G401 (cell line): ENCODE results near the gene CNTN1. TPM values are rescaled to one million over a fixed set of nuclear protein-coding genes. Genes with fewer than 3 reads are reported as not detected.

Source experiments
- DNase-seq: peaks from one replicate; pipeline ENCODE4 v3.0.0-alpha.2; 2015; ENCODE audit warnings: low spot score
- in situ Hi-C: cut with HindIII; loops from 2 replicates; pipeline ENCODE4 v1.10.0; 2016; ENCODE audit warnings: low sequenced_read_pairs, mixed read lengths
- total RNA-seq: library from RNA; depleted of rRNA; stranded (reverse); fragments of >200 nt; shearing (Covaris generic); gene quantifications from 2 replicates; pipeline ENCODE4 v1.2.3, GENCODE V29; 2014

Gene CNTN1
- total RNA-seq, 1 experiment from 2014 or later: not detected

DNA sequence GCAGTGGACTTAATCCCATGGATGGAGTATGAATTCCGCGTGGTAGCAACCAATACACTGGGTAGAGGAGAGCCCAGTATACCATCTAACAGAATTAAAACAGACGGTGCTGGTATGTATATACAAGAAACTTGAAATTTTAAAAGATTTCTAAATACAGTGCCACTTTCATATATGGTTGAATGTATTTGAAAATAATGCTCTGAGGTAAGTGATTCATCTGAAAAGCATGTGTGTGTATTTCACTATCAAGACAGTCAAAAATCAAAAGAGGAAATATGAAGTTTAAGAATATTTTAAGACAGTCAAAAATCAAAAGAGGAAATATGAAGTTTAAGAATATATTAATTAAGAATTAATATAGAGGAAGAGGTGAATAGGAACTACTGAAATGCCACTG lies 300.9 kb downstream of the CNTN1 start:
- in situ Hi-C loops: no loop called here
- no peak for DNase-seq

- no peak for DNase-seq
- in situ Hi-C loops: no loop called here
Observed at GRCh38 chr12:40996091-40996490, 303.9 kb downstream of the CNTN1 start.

DNA sequence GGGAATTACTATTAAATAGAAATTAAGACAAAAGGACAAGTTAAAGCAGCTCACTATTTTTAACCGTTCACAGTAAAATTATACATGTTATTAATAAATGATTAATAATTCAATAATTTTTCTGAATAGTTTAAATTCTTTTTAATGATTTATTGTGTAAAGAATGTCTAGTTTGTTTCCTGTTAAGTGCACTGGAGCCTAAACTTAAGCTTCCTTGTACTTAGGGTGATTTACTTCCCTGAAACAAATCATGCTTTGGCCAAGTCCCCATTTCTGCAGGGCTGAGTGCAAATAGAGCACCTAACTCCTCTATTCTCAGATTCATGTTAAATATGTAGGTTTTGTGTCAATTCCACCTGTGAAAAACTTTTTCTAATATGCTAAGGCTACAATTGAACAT lies 307.0 kb downstream of the CNTN1 start:
- in situ Hi-C loops: no loop called here
- no peak for DNase-seq

GRCh38 chr12:41008472-41008871 lies 316.2 kb downstream of the CNTN1 start:
- in situ Hi-C loops: no loop called here
- DNase-seq: no peak

DNA sequence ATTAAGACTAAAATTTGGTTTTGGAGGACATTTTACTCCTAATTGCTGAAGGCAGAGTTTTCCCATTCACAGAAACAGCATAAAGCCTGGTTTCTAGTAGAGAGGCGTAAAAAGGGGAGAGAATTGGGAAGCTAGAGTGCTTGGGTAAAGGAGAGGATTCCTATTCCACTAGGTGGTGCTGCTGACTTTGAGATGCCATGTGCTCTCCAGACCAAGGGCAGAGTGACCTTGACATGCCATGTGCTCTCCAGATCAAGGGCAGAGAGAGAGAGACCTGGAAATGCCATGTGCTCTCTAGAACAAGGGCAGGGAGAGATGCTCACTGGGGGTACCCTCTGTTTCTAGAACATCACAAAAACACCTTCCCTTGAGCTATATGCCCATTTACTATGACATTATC lies 319.7 kb downstream of the CNTN1 start:
- no peak for DNase-seq
- in situ Hi-C loops: no loop called here

GRCh38 chr12:41013881-41014642 lies 321.8 kb downstream of the CNTN1 start:
- in situ Hi-C loops: no loop called here
- no peak for DNase-seq

GRCh38 chr12:41014643-41015020 lies 322.4 kb downstream of the CNTN1 start:
- DNase-seq: no peak
- in situ Hi-C loops: no loop called here

GRCh38 chr12:41018010-41018409 lies 325.8 kb downstream of the CNTN1 start:
- in situ Hi-C loops: no loop called here
- DNase-seq: no peak

GRCh38 chr12:41019461-41019860 lies 327.2 kb downstream of the CNTN1 start:
- DNase-seq: no peak
- in situ Hi-C loops: no loop called here

DNA sequence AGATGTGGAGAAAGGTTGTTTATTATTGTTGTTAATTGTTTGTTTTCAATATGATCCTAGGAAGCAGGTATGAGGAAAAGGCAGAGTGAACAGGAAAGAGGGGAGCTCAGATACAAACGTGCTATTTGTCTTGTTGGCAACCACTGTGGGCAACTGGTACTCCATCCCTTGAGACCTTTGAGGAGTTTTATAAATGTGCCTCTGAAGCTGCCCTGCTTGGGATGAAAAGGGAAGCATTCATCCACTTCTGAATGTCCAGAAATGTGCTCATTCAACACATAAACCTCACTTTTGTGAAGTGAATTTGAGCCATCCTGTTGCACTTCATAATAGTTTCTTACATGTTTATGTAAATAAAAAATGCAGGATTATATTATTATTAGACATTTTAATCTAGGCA lies 331.6 kb downstream of the CNTN1 start:
- DNase-seq: no peak
- in situ Hi-C loops: no loop called here

- in situ Hi-C loops: no loop called here
- DNase-seq: no peak
Observed at GRCh38 chr12:41026151-41026550, 333.9 kb downstream of the CNTN1 start.

DNA sequence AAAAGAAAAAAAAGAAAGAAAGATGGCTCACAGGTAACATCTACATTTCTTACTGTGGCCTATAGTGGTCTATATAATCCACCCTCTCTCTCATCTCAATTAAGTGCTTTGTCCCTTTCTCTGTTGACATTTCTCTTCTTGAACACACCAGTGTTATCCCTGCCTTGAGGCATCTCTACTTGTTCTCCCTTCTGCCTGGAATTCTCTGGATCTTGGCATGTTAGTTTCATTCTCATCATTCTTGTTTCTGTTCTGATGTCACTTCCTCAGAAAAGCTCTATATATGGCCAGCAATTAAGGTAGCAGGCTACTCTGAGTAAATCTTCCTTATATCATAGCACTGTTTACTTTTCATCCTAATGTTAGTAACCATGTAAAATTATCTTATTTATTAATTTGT lies 340.1 kb downstream of the CNTN1 start:
- in situ Hi-C loops: no loop called here
- no peak for DNase-seq

GRCh38 chr12:41034686-41035085 lies 342.4 kb downstream of the CNTN1 start:
- in situ Hi-C loops: no loop called here
- DNase-seq: no peak

- DNase-seq: no peak
- in situ Hi-C loops: no loop called here
Observed at GRCh38 chr12:41039461-41039860, 347.2 kb downstream of the CNTN1 start.

- no peak for DNase-seq
- in situ Hi-C loops: no loop called here
Observed at GRCh38 chr12:41045509-41045908, 353.3 kb downstream of the CNTN1 start.

- in situ Hi-C loops: no loop called here
- no peak for DNase-seq
Observed at GRCh38 chr12:41049033-41049432, 356.8 kb downstream of the CNTN1 start.

- in situ Hi-C loops: no loop called here
- DNase-seq: no peak
Observed at GRCh38 chr12:41051954-41052353, 359.7 kb downstream of the CNTN1 start.

DNA sequence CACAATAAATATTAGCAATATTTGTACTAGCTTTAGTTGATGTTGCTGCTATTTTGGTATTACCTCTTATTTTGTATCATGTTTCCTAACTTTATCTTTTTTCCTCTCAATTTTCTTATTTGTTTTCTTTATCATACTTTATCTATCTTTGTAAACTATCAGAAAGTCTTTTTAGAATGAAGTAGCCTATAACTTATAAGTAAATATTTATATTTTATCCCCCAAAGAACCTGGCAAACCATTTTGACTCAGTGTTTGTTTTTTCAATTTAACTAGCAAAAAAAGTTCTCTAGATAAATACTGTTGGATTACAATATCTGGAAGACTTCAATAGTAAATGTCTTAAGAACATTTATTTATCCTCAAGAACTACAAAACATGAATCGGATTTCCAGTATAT lies 360.2 kb downstream of the CNTN1 start:
- no peak for DNase-seq
- in situ Hi-C loops: no loop called here

DNA sequence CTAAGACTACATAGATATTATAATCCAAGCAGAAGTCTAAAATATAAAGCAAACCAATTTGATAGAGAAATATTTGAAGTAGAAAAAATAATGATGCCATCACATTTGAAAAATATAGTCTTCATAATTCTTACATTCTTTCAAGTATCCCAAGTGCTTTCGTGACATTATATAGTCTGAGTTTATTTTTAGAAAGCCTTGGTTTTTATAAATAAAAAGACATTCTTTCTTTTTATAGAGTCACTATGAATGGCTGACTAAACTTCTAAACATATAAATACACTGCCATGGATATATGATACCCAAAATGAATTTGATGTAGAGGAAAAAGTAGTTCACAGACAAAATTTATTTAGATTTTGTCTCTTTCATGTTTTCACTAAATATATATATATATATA lies 360.8 kb downstream of the CNTN1 start:
- DNase-seq: no peak
- in situ Hi-C loops: no loop called here

DNA sequence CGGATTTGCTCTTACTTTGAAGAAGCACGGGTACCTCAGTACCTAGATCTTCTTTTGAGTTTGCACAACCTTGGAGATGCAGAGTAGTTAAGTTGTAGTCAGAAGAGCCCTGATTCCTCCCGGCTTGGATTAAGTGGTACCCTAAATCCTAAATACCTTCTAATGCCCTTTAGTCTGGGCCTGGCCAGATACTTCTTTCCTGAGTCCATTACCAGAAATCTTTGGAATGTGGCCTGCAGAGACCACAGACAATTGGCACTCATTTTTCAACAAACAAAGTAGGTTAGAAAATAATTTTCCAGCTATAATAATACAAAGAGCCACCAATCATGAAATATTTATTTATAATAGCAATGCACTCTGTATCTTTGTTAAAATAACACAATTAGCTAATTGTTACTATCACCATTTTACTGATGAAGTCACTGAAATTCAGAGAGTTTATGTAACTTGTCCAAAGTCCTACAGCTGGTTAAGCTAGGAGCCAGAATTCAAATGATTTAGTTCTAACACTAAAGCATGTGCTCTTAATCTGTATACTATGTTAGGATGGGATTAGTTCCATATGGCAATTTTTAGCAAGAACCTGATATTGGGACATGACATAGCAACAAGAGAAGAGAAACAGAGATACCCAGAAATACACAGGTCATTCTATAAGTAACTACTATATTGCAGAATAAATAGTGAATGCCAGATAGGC lies 363.8 kb downstream of the CNTN1 start:
- DNase-seq: no peak
- in situ Hi-C loops: no loop called here

DNA sequence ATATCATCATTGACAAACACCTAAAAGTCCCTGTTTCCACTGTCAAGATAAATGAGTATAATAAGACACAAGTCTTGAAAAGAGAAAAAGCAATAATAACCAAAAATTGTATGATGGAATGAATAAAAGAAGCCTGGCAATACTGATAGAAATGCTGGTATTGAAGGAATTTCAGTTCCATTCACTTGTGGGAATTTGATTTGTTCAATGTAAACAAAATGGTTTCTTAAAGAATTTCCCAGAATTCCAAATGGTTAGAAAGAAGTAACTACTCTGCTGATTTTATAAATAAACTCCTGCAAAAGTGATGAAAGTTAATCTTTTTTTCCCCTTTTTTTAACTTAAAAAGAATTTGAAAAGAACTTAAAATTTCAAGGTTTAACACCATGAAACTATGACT lies 366.0 kb downstream of the CNTN1 start:
- in situ Hi-C loops: no loop called here

More for the DNA sequence above, 366.0 kb downstream of the CNTN1 start:
- DNase-seq: no peak
